Hair follicular keratinocyte (primary cell): ENCODE measurements around the gene RAB9B. TPM values are rescaled to one million over a fixed set of nuclear protein-coding genes. Genes with fewer than 3 reads are reported as not detected.

ENCODE experiments used
- total RNA-seq: library from RNA; depleted of rRNA; stranded (reverse); fragments of >200 nt; gene quantifications from 2 replicates; pipeline ENCODE4 v1.2.3, GENCODE V29; 2015

RAB9B gene, protein sequence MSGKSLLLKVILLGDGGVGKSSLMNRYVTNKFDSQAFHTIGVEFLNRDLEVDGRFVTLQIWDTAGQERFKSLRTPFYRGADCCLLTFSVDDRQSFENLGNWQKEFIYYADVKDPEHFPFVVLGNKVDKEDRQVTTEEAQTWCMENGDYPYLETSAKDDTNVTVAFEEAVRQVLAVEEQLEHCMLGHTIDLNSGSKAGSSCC
- total RNA-seq, result 0.23 and 0.38 TPM in 2 replicates

DNA sequence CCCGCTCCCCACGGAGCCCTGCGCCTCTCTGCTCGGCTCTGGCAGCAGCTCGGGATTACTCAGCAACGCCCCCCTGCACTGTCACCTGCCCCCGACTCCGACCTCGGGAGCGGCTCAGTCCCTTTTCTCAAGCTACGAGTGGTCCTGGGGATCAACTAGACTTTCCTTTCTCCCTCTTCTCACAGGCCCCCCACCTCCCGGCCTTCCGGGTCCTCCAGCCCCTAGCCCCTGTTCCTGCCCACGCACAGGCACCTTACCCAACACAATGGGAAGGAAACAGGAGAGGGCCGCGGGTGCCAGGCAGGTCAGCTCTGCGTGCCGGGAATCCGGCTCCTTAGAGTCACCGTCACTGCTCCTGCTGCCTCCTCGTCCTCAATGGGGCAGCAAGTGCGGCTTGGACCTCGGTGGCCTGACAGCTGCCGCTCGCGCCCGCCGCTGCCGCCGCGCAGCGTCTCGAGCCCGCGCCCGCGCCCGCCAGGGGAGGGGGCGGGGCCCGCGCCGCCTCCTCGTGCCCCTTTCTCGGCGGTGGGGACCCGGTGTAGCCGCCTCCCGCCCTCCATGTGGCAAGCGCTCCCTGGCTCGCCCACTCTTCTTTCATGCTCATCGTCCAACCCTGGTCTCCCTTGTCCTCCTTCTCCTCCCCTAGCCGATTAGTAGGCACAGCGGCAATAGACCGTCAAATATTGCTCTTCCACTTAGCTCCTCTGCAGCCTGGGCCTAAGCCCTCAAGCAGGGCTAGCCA is at the start of gene RAB9B:
Gene RAB9B (minus strand): TSS at position 455 of the 742 bp plus-strand sequence. CDS start 6,473 bp downstream, outside the sequence.

DNA sequence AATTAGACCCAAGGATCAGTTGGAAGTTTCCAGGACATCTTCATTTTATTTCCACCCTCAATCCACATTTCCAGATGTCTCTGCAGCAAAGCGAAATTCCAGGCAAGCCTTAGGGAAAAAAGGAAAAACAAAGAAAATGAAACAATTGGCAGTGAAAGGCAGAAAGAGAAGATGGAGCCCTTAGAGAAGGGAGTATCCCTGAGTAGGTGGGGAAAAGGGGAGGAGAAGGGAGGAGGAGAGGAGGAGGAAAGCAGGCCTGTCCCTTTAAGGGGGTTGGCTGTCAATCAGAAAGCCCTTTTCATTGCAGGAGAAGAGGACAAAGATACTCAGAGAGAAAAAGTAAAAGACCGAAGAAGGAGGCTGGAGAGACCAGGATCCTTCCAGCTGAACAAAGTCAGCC is 55.5 kb downstream of the RAB9B start, which contains the start of gene PLP1:
Gene PLP1 (plus strand): TSS at position 295 of the 400 bp plus-strand sequence. CDS start 156 bp downstream, outside the sequence.

Other genes with a start within 250 kb of the RAB9B start
- 41.9 and 57.1 TPM in 2 replicates for gene TCEAL4, start 246.7 kb downstream of the RAB9B start, total RNA-seq
- gene TCEAL3, start 224.3 kb downstream of the RAB9B start, total RNA-seq, result 20.0 and 22.3 TPM in 2 replicates
- gene TCEAL1, start 203.3 kb downstream of the RAB9B start, total RNA-seq, result 15.8 and 19.1 TPM in 2 replicates
- gene MORF4L2, start 145.6 kb downstream of the RAB9B start, total RNA-seq, result 284 and 368 TPM in 2 replicates
- not detected in 2 replicates for gene TMEM31, start 121.3 kb downstream of the RAB9B start, total RNA-seq
- not detected in 2 replicates for gene PLP1, start 55.4 kb downstream of the RAB9B start, total RNA-seq
- gene TMSB15B, start 130.4 kb upstream of the RAB9B start, total RNA-seq, result 7.8 and 18.3 TPM in 2 replicates
- gene H2BW1, start 181.5 kb upstream of the RAB9B start, total RNA-seq, result not detected in 2 replicates
- not detected in 2 replicates for gene H2BW2, start 207.7 kb upstream of the RAB9B start, total RNA-seq
- 1.5 and 2.7 TPM in 2 replicates for gene TMSB15C, start 244.0 kb upstream of the RAB9B start, total RNA-seq